HEK293T (cell line): ENCODE results near the gene GALNT7.
A peak's percentile ranks its signal among the peaks of the same experiment; 100 is the strongest.
"Not testable (repeated sequence)": the region's sequence is repeated elsewhere in the genome, so short reads cannot be mapped to it uniquely, and the experiment has no call there.

Experiments
- CTCF ChIA-PET: fragments of 350-600 bp; formaldehyde crosslinking; extraction: SDS; loops from one replicate; lab custom pipeline; 2021; ENCODE audit warnings: antibody characterized with exemption, inconsistent platforms; lab: Yijun Ruan, JAX
- POLR2A ChIA-PET: fragments of 350-600 bp; formaldehyde crosslinking; extraction: SDS; loops from one replicate; lab custom pipeline; 2020; ENCODE audit warnings: antibody characterized with exemption, inconsistent platforms; lab: Yijun Ruan, JAX
- DNase-seq: peaks from one replicate; pipeline ENCODE4 v3.0.0; 2012; ENCODE audit warnings: mixed read lengths; ENCODE audit errors: extremely low spot score
- ARNT ChIP-seq: fragments of 450-650 bp; IDR thresholded peaks from 2 replicates; pipeline ENCODE4 v1.6.1; 2017; ENCODE audit warnings: mild to moderate bottlenecking
- BHLHE40 ChIP-seq: fragments of 450-650 bp; IDR thresholded peaks from 2 replicates; pipeline ENCODE4 v1.6.1; 2016; ENCODE audit warnings: mild to moderate bottlenecking, moderate library complexity, borderline replicate concordance
- CTBP1 ChIP-seq: fragments of 450-650 bp; IDR thresholded peaks from 2 replicates; pipeline ENCODE4 v1.6.1; 2016; ENCODE audit warnings: borderline replicate concordance
- ELF4 ChIP-seq: fragments of 450-650 bp; IDR thresholded peaks from 2 replicates; pipeline ENCODE4 v1.6.1; 2017; ENCODE audit warnings: antibody characterized with exemption
- FOXA1 ChIP-seq: fragments of 450-650 bp; IDR thresholded peaks from 2 replicates; pipeline ENCODE4 v1.6.1; 2016; ENCODE audit warnings: mild to moderate bottlenecking
- FOXK2 ChIP-seq: fragments of 450-650 bp; IDR thresholded peaks from 2 replicates; pipeline ENCODE4 v1.6.1; 2016; ENCODE audit warnings: mild to moderate bottlenecking
- FOXM1 ChIP-seq: fragments of 450-650 bp; IDR thresholded peaks from 2 replicates; pipeline ENCODE4 v1.6.1; 2017; ENCODE audit warnings: mild to moderate bottlenecking, borderline replicate concordance
- HDGF ChIP-seq: fragments of 450-650 bp; IDR thresholded peaks from 2 replicates; pipeline ENCODE4 v1.6.1; 2017; ENCODE audit warnings: antibody characterized with exemption, borderline replicate concordance
- L3MBTL2 ChIP-seq: fragments of 450-650 bp; conservative IDR thresholded peaks from 2 replicates; pipeline ENCODE4 v1.6.1; 2016; ENCODE audit warnings: mild to moderate bottlenecking
- LEF1 ChIP-seq: fragments of 450-650 bp; IDR thresholded peaks from 2 replicates; pipeline ENCODE4 v1.6.1; 2017; ENCODE audit warnings: mild to moderate bottlenecking, borderline replicate concordance
- NFRKB ChIP-seq: fragments of 450-650 bp; IDR thresholded peaks from 2 replicates; pipeline ENCODE4 v1.6.1; 2016; ENCODE audit warnings: mild to moderate bottlenecking, moderate library complexity
- SP1 ChIP-seq: fragments of 450-650 bp; IDR thresholded peaks from 2 replicates; pipeline ENCODE4 v1.6.1; 2017
- SUZ12 ChIP-seq: fragments of 450-650 bp; IDR thresholded peaks from 2 replicates; pipeline ENCODE4 v1.6.1; 2016; ENCODE audit warnings: mild to moderate bottlenecking
- TARDBP ChIP-seq: fragments of 450-650 bp; IDR thresholded peaks from 2 replicates; pipeline ENCODE4 v1.6.1; 2016
- ZNF384 ChIP-seq: fragments of 450-650 bp; IDR thresholded peaks from 2 replicates; pipeline ENCODE4 v1.6.1; 2016
- TF ChIP-seq, protein P1 (sequence below): fragments of 450-650 bp; IDR thresholded peaks from 2 replicates; pipeline ENCODE4 v1.6.1; 2016

Gene GALNT7, protein sequence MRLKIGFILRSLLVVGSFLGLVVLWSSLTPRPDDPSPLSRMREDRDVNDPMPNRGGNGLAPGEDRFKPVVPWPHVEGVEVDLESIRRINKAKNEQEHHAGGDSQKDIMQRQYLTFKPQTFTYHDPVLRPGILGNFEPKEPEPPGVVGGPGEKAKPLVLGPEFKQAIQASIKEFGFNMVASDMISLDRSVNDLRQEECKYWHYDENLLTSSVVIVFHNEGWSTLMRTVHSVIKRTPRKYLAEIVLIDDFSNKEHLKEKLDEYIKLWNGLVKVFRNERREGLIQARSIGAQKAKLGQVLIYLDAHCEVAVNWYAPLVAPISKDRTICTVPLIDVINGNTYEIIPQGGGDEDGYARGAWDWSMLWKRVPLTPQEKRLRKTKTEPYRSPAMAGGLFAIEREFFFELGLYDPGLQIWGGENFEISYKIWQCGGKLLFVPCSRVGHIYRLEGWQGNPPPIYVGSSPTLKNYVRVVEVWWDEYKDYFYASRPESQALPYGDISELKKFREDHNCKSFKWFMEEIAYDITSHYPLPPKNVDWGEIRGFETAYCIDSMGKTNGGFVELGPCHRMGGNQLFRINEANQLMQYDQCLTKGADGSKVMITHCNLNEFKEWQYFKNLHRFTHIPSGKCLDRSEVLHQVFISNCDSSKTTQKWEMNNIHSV

DNA sequence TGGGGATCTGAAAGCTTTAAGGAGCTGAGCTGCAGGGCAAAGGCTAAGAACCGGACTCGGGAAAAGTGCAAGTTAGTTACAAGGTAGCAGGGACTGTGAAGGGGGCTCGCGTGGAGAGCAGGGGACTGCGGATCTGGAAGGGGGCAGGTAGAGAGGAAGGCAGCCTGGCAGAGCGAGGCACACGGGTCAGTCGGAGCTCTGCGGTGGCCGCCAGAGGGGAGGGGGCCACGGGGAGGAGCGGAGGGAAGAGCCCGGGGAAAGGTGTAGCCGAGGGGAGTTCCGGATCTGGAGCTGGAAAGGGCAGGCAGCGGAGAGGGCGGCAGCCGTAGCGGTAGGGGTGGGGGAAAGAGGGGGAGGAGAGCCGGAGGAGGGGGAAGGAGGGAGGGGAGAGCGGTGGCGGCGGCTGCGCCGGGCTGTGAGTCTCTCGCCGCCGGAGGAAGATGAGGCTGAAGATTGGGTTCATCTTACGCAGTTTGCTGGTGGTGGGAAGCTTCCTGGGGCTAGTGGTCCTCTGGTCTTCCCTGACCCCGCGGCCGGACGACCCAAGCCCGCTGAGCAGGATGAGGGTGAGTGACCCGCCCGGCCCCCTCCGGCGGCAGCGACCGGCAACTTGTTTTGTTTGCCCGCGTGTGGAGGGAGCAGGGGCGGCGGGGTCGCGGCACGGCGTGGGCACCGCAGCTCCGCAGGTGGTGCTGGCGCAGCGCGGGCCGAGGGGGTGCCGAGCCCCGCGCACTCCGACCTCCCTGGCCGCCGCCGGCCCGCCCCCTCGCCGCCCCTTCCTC, at the start of gene GALNT7:
Gene GALNT7 (plus strand): TSS at position 416 of the 782 bp plus-strand sequence. CDS start 25 bp downstream, at position 441.
- ChIA-PET POLR2A (interaction anchor here (0.6 to 2.7 kb wide), 25 partner anchors 8 to 186 kb away, joined by 3 to 11 read pairs (median 4); partner anchors contain the start of gene HMGB2), CTCF (interaction anchor here (1.0 to 1.2 kb wide), 5 partner anchors 9 to 155 kb away, joined by 3 to 6 read pairs (median 3); no protein-coding TSS in a partner anchor)
- TF ChIP-seq NFRKB (no peak), FOXM1 (0 out of 2 replicates have a peak, but pooled peaks have one; percentile 16)
- peak; percentile 84 for DNase-seq

DNA sequence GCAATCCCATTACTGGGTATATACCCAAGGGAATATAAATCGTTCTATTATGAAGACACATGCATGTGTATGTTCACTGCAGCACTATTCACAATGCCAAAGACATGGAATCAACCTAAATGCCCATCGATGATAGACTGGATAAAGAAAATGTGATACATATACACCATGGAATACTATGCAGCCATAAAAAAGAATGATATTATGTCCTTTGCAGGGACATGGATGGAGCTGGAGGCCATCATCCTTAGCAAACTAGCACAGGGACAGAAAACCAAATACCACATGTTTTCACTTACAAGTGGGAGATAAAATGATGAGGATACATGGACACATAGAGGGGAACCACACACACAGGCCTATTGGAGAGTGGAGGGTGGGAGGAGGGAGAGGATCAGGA, 49.8 kb upstream of the GALNT7 start:
- DNase-seq, POLR2A ChIA-PET, CTCF ChIA-PET: not testable (repeated sequence)

DNA sequence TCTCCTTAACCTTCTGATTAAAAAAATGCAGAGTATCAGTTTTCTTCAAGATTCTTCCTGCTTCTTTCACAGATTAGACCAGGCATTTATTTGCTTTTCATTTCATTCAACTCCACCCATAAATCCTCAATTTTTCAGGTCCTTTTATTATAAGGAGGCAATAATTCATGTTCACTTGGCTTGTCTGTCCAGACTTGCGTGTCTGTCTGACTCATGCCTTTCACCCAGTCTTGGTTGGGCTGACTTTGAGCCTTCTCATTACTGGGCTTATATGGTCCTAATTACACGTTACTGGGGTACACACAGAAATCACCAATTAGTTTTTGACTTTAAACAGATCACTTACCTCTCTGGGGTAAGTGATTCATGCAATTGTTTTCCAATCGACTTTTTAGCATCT, 48.8 kb upstream of the GALNT7 start:
- ChIA-PET CTCF (no interaction called here), POLR2A (no interaction called here)
- DNase-seq: no peak
- TF ChIP-seq, protein P1, sequence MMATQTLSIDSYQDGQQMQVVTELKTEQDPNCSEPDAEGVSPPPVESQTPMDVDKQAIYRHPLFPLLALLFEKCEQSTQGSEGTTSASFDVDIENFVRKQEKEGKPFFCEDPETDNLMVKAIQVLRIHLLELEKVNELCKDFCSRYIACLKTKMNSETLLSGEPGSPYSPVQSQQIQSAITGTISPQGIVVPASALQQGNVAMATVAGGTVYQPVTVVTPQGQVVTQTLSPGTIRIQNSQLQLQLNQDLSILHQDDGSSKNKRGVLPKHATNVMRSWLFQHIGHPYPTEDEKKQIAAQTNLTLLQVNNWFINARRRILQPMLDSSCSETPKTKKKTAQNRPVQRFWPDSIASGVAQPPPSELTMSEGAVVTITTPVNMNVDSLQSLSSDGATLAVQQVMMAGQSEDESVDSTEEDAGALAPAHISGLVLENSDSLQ: peak; percentile 32; the same call in 1 of the 2 replicates
- no peak for TF ChIP-seq FOXK2

DNA sequence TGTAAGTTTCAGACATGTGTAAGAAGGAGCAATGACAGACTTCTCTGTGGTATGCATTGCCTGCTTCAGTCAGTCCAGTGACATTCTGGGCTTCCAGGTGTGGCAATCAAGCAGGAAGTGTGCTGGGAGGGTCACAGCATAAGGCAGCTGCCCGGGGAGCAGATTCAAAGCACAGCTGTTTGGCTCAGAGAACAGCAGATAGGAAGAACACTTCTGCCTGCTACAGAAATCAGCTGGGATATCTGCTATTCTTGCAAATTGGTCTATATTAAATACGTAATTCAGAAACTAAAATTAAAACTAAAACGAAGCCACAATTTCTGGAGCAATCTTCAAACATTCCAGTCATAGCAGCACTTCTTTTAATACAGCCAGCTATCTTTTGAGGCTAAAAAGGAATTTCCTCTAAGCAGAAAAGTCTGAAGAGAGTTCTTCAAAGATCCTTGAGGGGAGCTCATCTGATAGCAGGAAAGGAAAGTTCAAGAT, 47.5 kb upstream of the GALNT7 start:
- DNase-seq: no peak
- ChIA-PET POLR2A (no interaction called here), CTCF (interaction anchor here (0.9 kb wide), 1 partner anchor 10 kb away, joined by 3 read pairs; no protein-coding TSS in a partner anchor)
- no peak for TF ChIP-seq ELF4

DNA sequence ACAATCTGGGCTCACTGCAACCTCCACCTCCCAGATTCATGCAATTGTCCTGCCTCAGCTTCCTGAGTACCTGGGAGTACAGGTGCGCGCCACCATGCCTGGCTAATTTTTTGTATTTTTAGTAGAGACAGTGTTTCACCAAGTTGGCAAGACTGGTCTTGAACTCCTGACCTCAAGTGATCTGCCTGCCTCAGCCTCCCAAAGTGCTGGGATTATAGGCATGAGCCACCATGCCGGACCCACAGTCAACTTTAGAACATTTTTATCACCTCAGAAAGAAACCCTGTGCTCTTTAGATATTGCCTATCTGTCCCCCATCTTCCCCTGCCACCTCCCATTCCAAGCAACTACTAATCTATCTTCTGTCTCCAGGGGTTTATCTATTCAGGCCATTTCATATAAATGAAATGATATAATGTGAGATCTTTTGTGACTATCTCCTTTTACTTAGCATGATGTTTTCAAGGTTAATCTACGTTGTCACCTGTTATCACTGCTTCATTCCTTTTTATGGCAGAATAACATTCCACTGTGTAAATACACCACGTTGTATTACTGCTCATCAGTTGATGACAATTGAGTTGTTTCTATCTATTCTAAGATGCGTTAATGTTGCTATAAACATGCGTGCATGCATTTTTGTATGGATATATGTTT, 44.3 kb upstream of the GALNT7 start:
- TF ChIP-seq ARNT (no peak), FOXA1 (no peak), L3MBTL2 (no peak), TARDBP (no peak), SUZ12 (no peak), LEF1 (no peak), HDGF (no peak), ZNF384 (no peak), BHLHE40 (no peak), SP1 (no peak), ELF4 (no peak), CTBP1 (no peak), FOXK2 (no peak)
- TF ChIP-seq, protein P1: no peak
- ChIA-PET POLR2A (no interaction called here), CTCF (no interaction called here)
- DNase-seq: no peak

DNA sequence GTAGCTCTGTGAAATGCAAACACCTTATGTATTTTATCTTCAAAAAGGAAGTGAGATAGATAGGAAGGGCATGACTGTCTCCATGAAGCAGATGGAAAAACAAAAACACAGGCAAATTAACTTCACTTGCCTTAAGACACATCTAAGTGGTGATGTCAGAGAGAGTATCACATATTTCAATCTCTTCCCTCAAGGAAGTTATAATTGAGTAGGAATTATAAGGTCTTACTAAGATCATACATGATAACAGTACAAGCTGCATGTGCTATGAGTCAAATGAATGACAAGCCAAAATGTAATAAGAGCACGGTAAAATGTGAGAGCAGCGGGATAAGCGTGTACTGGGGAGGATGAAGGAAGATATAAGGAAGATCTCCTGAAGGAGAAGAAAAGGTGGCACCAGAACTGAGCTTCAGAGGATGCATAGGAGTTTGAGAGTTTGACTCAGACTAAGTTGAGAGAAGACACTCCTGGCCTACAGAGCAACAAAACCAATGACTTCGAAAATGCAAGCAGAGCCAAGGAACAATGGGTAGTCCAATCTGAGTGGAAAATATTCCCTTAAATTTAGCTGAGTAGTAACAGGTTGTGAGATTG, 43.3 kb upstream of the GALNT7 start:
- DNase-seq: no peak
- POLR2A ChIA-PET: no interaction called here
- TF ChIP-seq, protein P1: no peak
- no peak for TF ChIP-seq HDGF
- no peak for TF ChIP-seq ELF4
- CTCF ChIA-PET: no interaction called here
